SKM-1 treated with dmso at 0.1 percent for 144 hours (cell line): ENCODE data around the gene GALNT18.

Source experiments
- DNase-seq: peaks from one replicate; lab custom pipeline; 2025; ENCODE audit not compliant: unreplicated experiment; lab: John Stamatoyannopoulos, UW

GALNT18 gene

DNA sequence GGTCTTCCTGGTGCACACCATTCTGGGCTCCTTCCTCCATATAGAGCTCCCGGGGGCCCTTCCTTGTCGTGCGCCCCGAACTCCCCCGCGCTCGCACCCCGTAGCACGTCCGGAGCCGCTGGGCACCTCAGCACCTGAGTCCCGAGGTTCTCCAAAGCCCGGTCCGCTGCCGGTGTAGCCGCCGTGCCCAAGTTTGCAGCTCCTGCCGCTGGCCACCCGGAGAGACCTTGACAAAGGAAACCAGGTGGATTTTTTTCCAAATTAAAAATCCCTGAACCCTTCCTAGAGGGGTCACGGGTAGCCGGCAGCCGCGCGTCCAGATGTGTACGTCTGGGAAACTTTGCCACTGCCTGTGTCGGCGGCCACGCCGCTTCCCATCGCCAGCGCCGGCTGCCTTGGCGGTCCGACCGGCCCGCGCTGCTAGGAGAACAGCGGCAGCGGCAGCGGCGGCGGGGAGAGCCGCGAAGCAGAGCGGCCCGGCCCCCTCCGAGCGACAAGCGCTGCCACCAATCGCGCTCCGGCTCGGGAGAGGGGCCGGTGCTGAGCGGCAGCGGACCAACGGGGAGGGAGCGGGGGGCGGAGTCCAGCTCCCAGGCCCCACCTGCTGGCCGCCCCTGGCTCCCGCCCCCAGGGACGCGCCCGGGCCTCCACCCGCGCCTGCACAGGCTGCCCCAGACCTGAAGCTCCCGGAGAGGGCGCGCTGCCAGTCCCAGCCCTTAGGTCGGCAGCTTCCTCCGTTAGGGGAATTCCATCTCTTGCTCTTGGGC, at the start of gene GALNT18:
Gene GALNT18 (minus strand): TSS at position 433 of the 767 bp plus-strand sequence.
- DNase-seq, result peak; percentile 94

DNA sequence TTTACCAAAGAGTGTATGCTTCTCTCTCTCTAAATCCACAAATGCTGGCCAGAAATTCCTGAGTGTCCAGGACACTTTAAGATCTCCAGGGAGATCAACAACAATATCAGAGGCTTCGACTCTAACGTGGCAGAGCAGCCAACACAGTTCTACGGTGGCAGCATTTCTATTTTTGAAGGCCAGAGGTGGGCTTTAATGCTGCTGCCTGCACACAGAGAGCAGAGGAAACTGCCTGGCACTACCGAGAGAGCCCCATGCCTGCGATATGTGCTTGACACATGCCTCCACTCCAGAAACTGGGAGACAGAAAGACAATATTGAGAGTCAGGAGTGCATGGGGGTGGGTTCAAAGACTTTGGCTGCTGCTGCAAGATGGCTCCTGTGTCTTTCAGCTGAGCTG, 48.8 kb upstream of the GALNT18 start:
- no peak for DNase-seq

DNA sequence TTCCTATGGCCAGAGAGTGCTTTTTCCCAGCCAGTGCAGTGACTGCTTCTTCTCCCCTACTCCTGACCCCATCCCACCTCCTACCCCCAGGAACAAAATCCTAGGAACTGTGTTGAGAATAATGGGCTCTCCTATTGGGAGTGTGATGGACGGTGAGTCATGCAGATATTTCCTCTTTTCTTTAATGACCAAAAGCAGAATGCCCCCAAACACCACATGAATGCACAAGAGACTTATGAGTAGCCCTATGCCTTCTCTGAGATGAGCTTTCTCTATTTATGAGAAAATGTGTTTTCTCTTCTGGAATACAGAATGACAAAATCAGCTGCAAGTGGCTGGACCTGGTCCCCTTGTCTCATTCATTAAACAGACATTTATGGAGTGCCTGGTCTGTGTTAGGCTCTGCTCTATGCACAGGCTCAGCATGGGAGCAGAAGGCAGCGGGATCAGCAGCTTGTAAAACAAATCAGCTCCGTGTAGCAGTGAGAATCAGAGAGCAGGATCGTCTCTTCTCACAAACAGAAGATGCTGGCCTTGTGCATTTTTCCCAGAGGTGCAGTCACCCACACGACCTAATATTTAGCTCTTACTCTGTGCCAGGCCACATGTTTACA, 47.5 kb upstream of the GALNT18 start:
- no peak for DNase-seq

GRCh38 chr11:11668781-11669180, 47.0 kb upstream of the GALNT18 start:
- DNase-seq, result no peak

DNA sequence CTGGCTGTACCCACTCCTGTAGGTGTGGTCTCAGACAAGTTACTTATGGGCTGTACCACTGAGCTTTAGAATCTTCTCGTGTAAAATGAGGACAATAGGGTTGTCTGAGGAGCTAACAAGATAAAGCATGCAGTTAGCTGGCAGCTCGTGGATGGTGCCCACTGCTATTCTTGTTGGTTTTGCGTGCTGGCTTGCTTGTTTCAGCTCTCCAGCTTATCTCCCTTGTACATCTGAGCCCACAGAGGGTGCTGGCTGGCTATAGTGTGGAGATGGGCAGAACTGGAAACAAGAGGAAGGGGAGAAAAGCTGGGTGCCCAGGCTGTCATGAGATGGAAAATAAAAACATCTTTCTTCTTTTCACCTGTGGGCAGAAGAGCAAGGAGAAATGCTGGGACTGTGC, 46.5 kb upstream of the GALNT18 start:
- no peak for DNase-seq

DNA sequence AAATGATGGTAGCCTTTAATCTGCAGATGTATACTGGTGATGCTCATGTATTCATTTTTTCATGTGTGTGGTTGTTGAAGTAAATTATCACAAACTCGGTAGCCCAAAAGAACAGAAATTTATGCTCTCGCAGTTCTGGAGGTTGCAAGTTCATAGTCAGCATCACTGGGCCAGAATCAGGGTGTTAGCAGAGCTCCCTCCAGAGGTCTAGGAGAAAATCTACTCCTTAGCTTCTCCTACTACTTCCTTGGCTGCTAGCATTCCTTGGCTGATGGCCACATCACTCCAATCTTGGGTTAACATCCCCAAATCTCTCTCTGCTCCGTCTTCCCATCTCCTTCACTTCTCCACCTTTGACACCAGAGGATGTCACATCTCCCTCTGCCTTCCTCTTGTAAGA, 45.3 kb upstream of the GALNT18 start:
- DNase-seq, result no peak

- no peak for DNase-seq
These were observed 43.6 kb upstream of the GALNT18 start for GRCh38 chr11:11665407-11665806.

DNA sequence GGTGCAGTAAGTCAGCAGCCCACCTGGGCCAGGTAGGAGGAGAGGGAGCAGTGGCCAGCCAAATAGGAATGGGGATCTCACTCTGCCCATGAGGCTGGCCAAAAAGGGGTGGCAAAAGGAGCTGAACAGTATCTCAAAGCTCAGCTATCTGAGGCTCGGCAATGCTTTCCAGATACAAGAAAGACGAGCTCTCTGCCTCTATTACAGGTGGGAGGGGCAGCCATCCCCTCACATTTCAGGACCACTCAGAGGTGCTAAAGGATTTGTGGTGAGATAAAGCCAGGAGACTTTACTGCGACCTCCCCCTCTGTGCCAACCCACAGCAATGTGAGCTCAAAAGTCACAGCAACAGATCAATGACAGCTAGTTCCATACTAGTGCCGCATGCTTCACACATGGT, 42.1 kb upstream of the GALNT18 start:
- no peak for DNase-seq

GRCh38 chr11:11662578-11662977, 40.8 kb upstream of the GALNT18 start:
- no peak for DNase-seq

GRCh38 chr11:11661326-11662040, 39.7 kb upstream of the GALNT18 start:
- DNase-seq, result no peak

- no peak for DNase-seq
These were observed 38.5 kb upstream of the GALNT18 start for GRCh38 chr11:11660363-11660740.

DNA sequence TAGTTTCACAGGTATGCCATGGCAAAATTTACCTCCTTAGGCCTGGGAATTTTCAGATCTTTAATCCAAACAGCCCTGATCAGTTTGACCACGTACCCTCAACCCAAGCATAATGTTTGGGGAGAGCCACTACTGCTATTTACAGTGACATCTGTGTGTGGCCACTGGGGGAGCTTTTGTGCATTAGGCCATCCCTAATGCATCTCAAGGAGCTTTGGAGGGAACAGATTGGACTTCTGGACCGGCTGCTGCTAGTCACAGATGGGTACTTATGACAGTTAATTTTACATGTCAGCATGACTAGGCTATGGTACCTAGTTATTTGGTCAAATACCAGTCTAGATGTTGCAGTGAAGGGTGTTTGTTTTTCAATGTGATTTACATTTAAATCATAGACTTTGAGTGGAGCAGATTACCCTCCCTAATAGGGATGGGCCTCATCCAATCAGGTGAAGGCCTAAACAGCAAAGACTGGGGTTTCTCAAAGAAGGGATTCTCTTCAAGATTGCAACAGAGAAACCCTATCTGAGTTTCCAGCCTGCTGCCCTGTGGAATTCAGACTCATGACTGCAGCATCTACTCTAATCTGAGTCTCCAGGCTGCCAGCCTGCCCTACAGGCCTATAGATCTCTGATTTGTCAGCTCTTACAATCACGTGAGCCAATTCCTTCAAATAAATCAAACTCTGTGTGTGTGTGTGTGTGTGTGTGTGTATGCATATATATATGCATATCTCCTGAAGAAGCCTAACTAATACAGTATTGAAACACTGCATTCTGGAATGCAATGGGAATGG, 38.0 kb upstream of the GALNT18 start:
- DNase-seq, result no peak

- DNase-seq, result no peak
These were observed 35.6 kb upstream of the GALNT18 start for GRCh38 chr11:11657218-11657955.

GRCh38 chr11:11641581-11641980, 19.8 kb upstream of the GALNT18 start:
- DNase-seq, result no peak

DNA sequence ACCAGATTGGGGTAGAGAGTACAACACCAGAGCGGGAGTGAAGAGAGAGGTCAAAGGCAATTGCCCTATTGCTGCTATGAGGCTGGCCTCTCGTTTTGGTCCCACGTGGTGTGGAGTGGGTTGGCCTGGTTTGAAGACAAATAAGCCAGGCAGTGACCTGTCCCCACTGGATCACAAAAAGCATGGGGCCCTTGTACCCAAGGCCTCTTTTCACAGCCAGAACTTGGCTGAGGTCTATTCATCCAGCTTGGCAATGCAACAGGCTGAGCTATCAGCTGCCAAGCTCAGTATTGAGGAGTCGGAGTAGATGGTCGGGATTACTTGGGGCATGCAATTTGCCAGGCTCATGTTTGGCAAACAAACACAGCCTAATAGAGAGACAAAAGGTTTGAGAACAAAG, 19.2 kb upstream of the GALNT18 start:
- DNase-seq, result no peak

GRCh38 chr11:11640152-11640551, 18.3 kb upstream of the GALNT18 start:
- DNase-seq, result no peak

GRCh38 chr11:11636671-11637070, 14.9 kb upstream of the GALNT18 start:
- DNase-seq, result no peak

- DNase-seq, result no peak
These were observed 13.6 kb upstream of the GALNT18 start for GRCh38 chr11:11635443-11635842.

- DNase-seq, result no peak
These were observed 7.6 kb upstream of the GALNT18 start for GRCh38 chr11:11629368-11629767.

DNA sequence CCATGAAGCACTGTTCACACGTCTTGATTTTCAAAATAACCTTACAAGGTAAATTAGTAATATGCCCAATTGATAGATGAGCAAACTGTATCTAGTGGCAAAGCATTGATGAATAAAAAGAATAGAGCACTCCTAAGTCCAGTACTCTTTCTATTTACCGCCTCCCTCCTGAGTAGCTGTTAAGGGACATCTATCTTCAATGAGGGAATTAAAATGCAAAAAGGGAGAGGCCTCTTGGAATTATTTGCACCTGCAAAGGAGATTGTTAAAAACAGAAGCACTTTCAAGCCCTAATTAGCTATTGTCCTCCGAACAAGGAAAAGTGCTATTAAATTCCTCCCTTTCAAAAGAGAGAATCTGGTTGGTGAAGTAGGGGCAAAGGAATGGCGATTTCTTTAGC, 6.8 kb upstream of the GALNT18 start:
- no peak for DNase-seq

GRCh38 chr11:11626128-11626527, 4.3 kb upstream of the GALNT18 start:
- no peak for DNase-seq
